ENCODE measurements around the gene LRRC36. TPM values are rescaled to one million over a fixed set of nuclear protein-coding genes. Genes with fewer than 3 reads are reported as not detected.

LRRC36 gene
- total and polyA plus RNA-seq, 2 experiments from 2014 or later: 1.2 TPM; not detected in 1

GRCh38 chr16:67281536-67282446 lies 44.8 kb upstream of the LRRC36 start:
- DNase-seq (ENCODE audit: low spot score) (no peak), ATAC-seq (no peak)
- H3K4me1 Mint-ChIP-seq: peaks cover 2% of the 10 kb centered on the region
- Histone ChIP-seq H3K79me2 (replicated peaks; ENCODE audit: insufficient read depth) (no peaks in the 10 kb centered on the region), H3K4me1 (ENCODE audit: insufficient read depth) (peaks cover 5% of the 10 kb centered on the region; the same call in 1 of the 2 replicates), H3F3A (replicated peaks; ENCODE audit: low read depth) (no peaks in the 10 kb centered on the region), H4K20me1 (replicated peaks; ENCODE audit: insufficient read depth) (no peaks in the 10 kb centered on the region), H2AFZ (no peak overlapping the region), H3K9me2 (ENCODE audit: insufficient read depth) (no peaks in the 10 kb centered on the region), H3K4me2 (no peak overlapping the region), H3K27ac (ENCODE audit: low read depth) (no peak overlapping the region), H3K36me3 (ENCODE audit: insufficient read depth) (no peaks in the 10 kb centered on the region), H3K27me3 (ENCODE audit: insufficient read depth) (peaks cover 13% of the 10 kb centered on the region), H3K4me3 (no peak overlapping the region)
- H3K36me3 Mint-ChIP-seq (ENCODE audit: low read depth): peaks cover 5% of the 10 kb centered on the region; the same call in 2 of the 3 replicates
- peaks cover 6% of the 10 kb centered on the region for H3K27me3 Mint-ChIP-seq (ENCODE audit: insufficient read depth, low read depth, poor library complexity)
- no peak overlapping the region for H3K27ac Mint-ChIP-seq
- no peak overlapping the region for H3K4me3 Mint-ChIP-seq
- TF ChIP-seq ZNF114 (CRISPR knock-in tag; IDR thresholded peaks at IDR 0.05): no peak
- no peak for TF ChIP-seq ZNF462 (CRISPR knock-in tag; IDR thresholded peaks at IDR 0.05)
- no peak for TF ChIP-seq EZH2phosphoT487 (IDR thresholded peaks at IDR 0.05; ENCODE audit: unreplicated experiment)
- no peak for TF ChIP-seq NANOG (IDR thresholded peaks at IDR 0.05; ENCODE audit: borderline replicate concordance)
- TF ChIP-seq CREB1 (CRISPR knock-in tag; IDR thresholded peaks at IDR 0.05; ENCODE audit: low read depth): no peak
- no peak for TF ChIP-seq REST (IDR thresholded peaks at IDR 0.05; ENCODE audit: unreplicated experiment)
- no peak for TF ChIP-seq JUNB (IDR thresholded peaks at IDR 0.05; ENCODE audit: unreplicated experiment)
- TF ChIP-seq ZNF331 (CRISPR knock-in tag; IDR thresholded peaks at IDR 0.05; ENCODE audit: low read depth): no peak
- no peak for TF ChIP-seq ETS1 (IDR thresholded peaks at IDR 0.05)
- TF ChIP-seq, protein P1, sequence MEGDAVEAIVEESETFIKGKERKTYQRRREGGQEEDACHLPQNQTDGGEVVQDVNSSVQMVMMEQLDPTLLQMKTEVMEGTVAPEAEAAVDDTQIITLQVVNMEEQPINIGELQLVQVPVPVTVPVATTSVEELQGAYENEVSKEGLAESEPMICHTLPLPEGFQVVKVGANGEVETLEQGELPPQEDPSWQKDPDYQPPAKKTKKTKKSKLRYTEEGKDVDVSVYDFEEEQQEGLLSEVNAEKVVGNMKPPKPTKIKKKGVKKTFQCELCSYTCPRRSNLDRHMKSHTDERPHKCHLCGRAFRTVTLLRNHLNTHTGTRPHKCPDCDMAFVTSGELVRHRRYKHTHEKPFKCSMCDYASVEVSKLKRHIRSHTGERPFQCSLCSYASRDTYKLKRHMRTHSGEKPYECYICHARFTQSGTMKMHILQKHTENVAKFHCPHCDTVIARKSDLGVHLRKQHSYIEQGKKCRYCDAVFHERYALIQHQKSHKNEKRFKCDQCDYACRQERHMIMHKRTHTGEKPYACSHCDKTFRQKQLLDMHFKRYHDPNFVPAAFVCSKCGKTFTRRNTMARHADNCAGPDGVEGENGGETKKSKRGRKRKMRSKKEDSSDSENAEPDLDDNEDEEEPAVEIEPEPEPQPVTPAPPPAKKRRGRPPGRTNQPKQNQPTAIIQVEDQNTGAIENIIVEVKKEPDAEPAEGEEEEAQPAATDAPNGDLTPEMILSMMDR (conservative IDR thresholded peaks at IDR 0.05; ENCODE audit: low read depth in 2 of 2): no peak
- TF ChIP-seq STAT1 (IDR thresholded peaks at IDR 0.05; ENCODE audit: unreplicated experiment): no peak
- TF ChIP-seq EZH2 (IDR thresholded peaks at IDR 0.05; ENCODE audit: low read depth, unreplicated experiment): no peak
- H3K9me3 Mint-ChIP-seq: no peaks in the 10 kb centered on the region
